ENCODE results near the gene TMEM244.

DNA sequence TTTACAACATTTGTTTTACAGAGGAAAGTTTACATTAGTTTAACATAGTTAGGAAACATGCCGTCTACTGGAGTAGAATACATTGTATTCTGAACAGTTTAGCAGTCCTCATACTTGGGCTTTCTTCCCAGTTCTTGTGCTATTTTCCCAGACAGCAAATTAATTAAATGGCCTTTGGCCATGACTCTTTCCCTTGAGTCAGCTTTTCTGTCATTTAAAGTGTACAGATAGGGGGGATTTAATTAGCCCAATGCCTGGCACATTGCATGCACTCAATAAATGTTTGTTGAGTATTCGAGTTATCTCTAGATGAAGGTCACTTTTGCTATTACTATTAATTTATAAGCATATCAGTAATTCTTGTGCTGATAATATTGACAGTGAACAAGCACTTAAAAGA, 1.6 kb downstream of the TMEM244 start:
- TF ChIP-seq EP300 (IDR thresholded peaks at IDR 0.05; ENCODE audit: low read depth) (no peak), POLR2A (IDR thresholded peaks at IDR 0.05) (no peak)
- TF ChIP-seq, protein P1, sequence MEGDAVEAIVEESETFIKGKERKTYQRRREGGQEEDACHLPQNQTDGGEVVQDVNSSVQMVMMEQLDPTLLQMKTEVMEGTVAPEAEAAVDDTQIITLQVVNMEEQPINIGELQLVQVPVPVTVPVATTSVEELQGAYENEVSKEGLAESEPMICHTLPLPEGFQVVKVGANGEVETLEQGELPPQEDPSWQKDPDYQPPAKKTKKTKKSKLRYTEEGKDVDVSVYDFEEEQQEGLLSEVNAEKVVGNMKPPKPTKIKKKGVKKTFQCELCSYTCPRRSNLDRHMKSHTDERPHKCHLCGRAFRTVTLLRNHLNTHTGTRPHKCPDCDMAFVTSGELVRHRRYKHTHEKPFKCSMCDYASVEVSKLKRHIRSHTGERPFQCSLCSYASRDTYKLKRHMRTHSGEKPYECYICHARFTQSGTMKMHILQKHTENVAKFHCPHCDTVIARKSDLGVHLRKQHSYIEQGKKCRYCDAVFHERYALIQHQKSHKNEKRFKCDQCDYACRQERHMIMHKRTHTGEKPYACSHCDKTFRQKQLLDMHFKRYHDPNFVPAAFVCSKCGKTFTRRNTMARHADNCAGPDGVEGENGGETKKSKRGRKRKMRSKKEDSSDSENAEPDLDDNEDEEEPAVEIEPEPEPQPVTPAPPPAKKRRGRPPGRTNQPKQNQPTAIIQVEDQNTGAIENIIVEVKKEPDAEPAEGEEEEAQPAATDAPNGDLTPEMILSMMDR (IDR thresholded peaks at IDR 0.05) = no peak
